Measurements from ENCODE around the gene SELENOO.

Gene SELENOO

DNA sequence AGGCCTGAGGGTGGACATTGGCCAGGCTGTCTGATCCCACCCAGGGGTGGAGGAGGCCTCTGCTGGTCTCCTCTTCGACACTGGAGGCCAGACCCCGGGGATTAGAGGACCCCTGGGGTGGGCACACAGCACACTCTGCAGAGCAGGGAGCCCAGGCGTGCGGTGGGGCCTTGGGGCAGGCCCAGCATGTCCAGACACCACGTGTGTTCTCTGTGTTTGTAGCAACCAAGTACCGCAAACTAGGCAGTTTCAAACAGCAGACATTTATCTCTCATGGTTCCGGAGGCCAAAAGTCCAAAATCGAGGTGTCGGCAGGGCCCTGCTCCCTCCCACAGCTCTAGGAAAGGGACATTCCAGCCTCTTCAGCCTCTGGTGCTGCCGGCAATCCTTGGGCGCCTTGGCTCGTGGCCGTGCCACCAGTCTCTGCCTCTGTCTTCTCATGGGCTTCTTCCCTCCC is 28.8 kb upstream of the SELENOO start:
- DNase-seq: no peak

DNA sequence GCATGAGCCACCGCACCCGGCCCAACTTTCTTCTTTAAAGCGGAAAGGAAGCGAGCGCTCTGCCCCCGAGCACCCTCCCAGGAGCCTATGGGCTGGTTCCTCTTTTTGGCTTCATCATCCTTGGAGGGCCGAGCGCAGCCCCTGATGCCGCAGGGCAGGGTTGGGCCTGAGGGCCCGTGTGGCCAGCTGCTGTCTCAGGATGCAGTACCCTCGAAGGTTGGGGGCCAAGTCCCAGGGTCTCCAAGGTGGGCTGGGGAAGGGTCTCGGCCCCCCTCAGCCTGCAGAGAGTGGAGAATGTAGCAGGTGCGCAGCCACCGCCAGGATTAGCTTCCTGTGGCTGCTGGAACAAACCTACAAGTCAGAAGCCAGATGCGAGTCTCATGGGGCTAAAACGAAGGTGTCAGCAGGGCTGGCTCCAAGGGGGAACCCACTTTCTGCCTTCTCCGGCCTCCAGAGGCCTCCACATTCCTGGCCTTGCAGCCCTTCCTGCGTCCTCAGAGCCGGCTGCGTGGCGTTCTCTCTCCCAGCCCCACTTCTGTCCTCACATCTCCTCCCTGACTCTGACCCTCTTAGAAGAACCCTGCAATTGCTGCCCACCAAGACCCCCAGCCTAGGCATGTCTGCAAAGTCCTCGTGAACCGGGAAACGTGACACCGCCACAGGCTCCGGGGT is 27.4 kb upstream of the SELENOO start:
- DNase-seq: peak; percentile 46

DNA sequence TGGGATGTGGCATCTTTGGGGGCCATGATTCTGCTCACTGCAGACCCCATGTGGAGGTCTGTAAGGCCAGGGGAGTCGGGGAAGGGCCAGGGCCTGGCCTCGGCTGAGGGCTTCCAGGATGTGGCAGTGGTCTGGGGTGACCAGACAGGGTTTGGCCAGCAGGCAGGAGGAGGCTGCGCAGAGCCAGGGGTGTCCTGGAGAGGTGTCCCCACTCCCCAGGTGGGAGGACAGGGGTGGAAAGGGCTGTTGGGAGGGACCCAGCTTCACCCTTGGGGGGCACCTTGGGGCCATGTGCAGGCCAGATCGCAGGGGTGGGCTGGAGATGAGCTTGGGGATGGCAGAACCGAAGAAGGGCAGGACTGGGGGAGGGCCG is 26.8 kb upstream of the SELENOO start:
- no peak for DNase-seq

DNA sequence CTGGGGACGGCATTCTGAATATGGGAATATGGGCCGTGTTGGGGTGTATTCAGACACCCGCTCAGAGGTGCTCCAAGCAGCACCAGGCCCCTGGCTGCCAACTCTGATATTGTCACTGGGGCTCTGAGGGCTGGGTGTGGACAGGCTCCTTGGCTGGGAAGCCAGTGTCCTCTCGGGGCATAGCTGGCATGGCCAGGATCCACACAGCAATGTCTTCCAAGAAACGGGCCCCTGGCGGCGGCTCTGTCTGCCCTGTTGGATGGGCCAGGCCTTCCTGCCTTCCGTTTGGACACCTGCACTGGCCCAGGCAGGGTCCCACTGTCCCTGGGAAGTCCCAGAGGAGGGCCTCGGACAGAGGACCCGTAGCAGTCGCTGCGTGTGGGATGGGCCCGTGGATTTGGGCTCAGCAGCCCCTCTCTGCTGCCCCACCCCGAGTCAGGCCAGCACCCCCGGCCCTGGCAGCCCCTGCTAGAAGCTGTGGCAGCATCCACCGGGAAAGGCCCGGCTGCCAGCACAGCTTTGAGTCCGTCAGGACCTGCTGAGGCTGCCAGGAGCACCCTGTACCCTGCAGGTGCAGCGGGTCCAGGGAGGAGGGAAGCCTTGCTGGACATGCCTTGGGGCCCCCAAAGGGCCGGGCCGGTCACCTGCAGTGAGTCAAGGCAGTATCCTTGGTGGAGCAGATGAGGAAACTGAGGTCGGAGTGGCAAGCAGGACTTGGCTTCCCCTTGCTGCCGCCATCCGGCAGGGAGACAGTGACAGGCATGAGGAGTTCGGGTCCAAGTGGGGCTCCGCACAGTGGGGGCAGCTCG is 26.2 kb upstream of the SELENOO start:
- no peak for DNase-seq

- DNase-seq: no peak
These were observed 25.7 kb upstream of the SELENOO start for GRCh38 chr22:50175191-50175461.

DNA sequence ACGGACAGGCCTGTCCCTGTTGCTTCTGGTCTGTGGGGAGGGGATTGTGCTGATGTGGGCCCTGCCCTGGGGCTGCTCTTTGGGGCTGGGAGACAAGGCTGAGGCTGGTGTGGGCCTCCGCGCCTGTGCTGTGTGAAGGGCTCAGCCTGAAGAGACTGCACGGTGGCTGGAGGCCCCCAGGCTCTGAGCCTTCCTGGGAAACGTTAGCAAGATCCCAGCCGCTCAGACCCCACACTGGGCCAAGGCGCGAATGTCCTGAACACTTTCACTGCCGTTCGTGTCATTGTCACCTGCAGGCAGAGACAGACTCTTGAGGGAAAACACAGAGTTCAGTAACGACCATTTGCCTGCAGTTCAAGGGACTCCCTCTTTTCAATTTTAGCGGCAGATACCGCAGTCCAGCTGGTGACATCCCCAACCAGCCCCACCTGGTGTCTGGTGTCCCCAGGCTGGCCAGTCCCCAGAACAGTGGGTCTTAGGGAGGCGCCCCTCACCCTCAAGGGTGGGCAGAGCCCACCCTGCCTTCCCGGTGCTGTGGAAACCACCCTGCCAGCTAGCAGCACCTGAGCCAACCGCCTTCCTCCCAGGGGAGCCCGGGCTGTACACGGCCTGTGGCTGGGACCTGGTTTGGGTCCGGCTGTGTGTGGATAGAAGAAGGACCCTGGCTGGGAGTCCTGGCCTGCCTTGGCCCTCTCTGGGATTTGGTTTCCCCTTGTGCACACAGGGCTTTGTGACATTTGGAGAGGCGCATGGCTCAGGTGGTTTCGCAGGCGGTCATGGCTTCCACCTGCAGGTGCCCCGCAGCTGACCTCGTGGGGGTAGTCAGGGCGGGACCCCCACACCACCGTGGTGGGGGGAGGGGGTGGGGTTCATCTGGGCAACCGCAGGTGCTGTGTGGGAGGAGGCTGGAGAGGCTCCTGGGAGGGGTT is 24.6 kb upstream of the SELENOO start:
- no peak for DNase-seq

GRCh38 chr22:50176850-50177536 is 23.8 kb upstream of the SELENOO start:
- DNase-seq: no peak

DNA sequence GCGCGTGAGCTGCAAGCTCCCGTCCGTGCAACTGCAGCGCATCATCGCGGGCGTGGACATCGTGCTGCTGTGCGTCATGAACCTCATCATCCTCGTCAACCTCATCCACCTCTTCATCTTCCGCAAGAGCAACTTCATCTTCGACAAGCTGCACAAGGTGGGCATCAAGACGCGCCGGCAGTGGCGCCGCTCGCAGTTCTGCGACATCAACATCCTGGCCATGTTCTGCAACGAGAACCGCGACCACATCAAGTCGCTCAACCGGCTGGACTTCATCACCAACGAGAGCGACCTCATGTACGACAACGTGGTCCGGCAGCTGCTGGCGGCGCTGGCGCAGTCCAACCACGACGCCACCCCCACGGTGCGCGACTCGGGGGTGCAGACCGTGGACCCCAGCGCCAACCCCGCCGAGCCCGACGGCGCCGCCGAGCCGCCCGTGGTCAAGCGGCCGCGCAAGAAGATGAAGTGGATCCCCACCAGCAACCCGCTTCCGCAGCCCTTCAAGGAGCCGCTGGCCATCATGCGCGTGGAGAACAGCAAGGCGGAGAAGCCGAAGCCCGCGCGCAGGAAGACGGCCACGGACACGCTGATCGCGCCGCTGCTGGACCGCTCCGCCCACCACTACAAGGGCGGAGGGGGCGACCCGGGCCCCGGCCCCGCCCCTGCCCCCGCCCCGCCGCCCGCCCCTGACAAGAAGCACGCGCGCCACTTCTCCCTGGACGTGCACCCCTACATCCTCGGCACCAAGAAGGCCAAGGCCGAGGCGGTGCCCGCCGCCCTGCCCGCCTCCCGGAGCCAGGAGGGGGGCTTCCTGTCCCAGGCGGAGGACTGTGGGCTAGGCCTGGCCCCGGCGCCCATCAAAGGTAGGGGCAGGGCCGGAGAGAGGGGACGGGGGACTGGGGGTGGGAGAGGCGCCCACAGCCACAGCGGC is 23.0 kb upstream of the SELENOO start:
- no peak for DNase-seq

DNA sequence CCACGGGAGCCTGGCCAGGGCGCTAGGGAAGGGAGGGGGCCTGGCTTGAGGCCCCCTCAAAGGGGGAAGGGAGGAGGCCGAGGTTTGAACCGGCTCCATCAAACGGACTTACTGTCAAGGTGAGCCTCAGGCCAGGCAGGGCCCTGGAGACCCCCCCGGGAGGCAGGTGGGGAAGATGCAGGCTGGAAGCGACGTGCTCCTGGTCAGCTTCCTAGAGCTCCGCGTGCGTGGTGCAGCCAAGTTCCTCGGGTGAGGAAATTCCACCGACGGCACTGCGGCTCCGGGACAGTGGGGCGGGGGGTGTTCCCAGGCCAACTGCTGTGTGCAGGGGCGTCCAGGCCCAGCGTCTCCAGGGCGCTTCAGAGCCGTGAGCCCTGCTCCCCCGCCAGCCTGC is 22.3 kb upstream of the SELENOO start:
- no peak for DNase-seq

GRCh38 chr22:50178871-50179869 is 21.6 kb upstream of the SELENOO start:
- DNase-seq: no peak

GRCh38 chr22:50179937-50180726 is 20.7 kb upstream of the SELENOO start:
- no peak for DNase-seq

- no peak for DNase-seq
These were observed 19.9 kb upstream of the SELENOO start for GRCh38 chr22:50180727-50181521.

DNA sequence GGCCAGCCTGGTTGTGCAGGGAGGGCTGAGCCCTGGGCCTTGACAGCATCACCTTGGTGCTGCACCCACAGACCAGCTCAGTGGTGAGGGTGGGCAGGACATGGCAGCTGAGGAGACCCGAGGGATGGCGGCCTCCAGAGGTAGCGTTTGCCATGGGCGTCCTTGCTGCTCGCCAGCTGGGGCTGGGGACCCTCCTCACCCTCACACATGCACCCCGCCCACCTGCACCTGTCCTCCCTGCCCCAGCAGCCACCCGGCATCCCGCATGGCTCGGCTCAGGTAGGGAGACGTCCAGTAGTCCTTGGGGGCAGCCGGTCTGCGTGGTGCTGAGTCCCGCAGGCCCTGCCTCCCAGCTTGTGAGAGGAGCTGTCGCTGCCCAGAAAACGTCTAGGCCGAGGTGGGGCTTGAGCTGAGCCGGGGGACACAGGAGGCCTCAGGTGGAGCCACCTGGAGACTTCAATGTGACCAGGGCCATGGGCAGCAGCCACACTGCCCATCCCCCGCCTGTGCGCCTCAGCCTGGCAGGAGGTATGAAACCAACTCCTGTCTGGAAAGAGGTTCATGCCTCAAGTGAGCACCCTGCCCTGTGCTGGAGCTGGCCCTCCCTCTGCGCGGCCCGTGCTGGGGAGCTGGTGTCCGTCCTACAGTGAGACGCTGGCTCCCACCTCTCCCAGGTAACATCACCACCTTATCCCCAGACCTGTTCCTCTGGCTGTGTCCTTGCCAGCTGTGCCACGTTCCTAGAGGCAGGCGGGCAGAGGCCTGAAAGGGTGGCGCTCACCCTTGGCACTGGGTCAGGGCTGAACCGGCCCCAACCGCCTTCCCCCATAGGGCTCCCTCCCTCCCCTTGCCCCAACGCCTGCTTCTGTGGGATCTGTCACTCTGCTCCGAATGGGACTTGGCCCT is 18.4 kb upstream of the SELENOO start:
- DNase-seq: no peak

- no peak for DNase-seq
These were observed 17.5 kb upstream of the SELENOO start for GRCh38 chr22:50183141-50183971.

- no peak for DNase-seq
These were observed 16.6 kb upstream of the SELENOO start for GRCh38 chr22:50184004-50184901.

GRCh38 chr22:50184902-50185374 is 15.9 kb upstream of the SELENOO start:
- no peak for DNase-seq

Measured in CD4-positive, alpha-beta T cell treated with Interleukin-15 for 1 hour (primary cell).